Spleen (tissue), 11 donors: ENCODE data around the gene CREBRF. TPM values are rescaled to one million over a fixed set of nuclear protein-coding genes. Genes with fewer than 3 reads are reported as not detected.

ENCODE experiments used
- DNase-seq: peaks from one replicate; pipeline ENCODE4 v3.0.0-alpha.2; 2020
- H3K27ac ChIP-seq, 8 donors: fragments of 200-600 bp; sonication (generic) in 7 of 8; 1 replicate in 4 of 8; 2 replicates in 4 of 8; pipeline versions ENCODE4 v1.5.0 to v1.8.0; 2016 to 2021; ENCODE audit warnings: inconsistent platforms in 4 of 8, mild to moderate bottlenecking in 4 of 8, moderate library complexity in 1 of 8
- H3K27me3 ChIP-seq, 7 donors: fragments of 200-600 bp; sonication (generic) in 6 of 7; replicated peaks in 1 of 7; 1 replicate in 4 of 7; 2 replicates in 3 of 7; pipeline versions ENCODE4 v1.5.0 to v1.8.0; 2016 to 2021; ENCODE audit warnings: inconsistent platforms in 3 of 7, mild to moderate bottlenecking in 1 of 7
- H3K36me3 ChIP-seq, 6 donors: fragments of 200-600 bp; sonication (generic) in 5 of 6; 1 replicate in 4 of 6; 2 replicates in 2 of 6; pipeline versions ENCODE4 v1.5.0 to v1.8.0; 2016 to 2021; ENCODE audit warnings: inconsistent platforms in 2 of 6
- H3K4me1 ChIP-seq, 6 donors: fragments of 200-600 bp; sonication (generic) in 5 of 6; 1 replicate in 3 of 6; 2 replicates in 3 of 6; pipeline versions ENCODE4 v1.5.0 to v1.8.0; 2016 to 2021; ENCODE audit warnings: inconsistent platforms in 3 of 6
- H3K4me3 ChIP-seq, 8 donors: fragments of 200-600 bp; sonication (generic) in 7 of 8; 1 replicate in 4 of 8; 2 replicates in 4 of 8; pipeline versions ENCODE4 v1.5.0 to v1.8.0; 2016 to 2021; ENCODE audit warnings: inconsistent platforms in 4 of 8, mild to moderate bottlenecking in 4 of 8, moderate library complexity in 2 of 8
- H3K9me3 ChIP-seq, 8 donors: fragments of 200-600 bp; sonication (generic) in 7 of 8; 1 replicate in 4 of 8; 2 replicates in 4 of 8; pipeline versions ENCODE4 v1.5.0 to v1.8.0; 2016 to 2021; ENCODE audit warnings: inconsistent platforms in 4 of 8
- CTCF ChIP-seq, 11 experiments: fragments of 200-600 bp in 7 of 11; fragments of 450-650 bp in 4 of 11; sonication (generic) in 4 of 11; IDR thresholded peaks in 8 of 11; conservative IDR thresholded peaks in 3 of 11; 1 replicate in 7 of 11; 2 replicates in 4 of 11; pipeline versions ENCODE4 v1.4.0 to v1.8.0; 2016 to 2021; ENCODE audit warnings: antibody characterized with exemption in 11 of 11, inconsistent platforms in 4 of 11, mild to moderate bottlenecking in 1 of 11
- POLR2A ChIP-seq, 3 donors: fragments of 450-650 bp; IDR thresholded peaks; one replicate each; pipeline ENCODE4 v1.5.1; 2017; ENCODE audit warnings: antibody characterized with exemption in 3 of 3, mild to moderate bottlenecking in 1 of 3
- POLR2AphosphoS5 ChIP-seq, 3 donors: sonication (generic); formaldehyde crosslinking; IDR thresholded peaks; one replicate each; pipeline ENCODE4 v1.5.1; 2017; ENCODE audit warnings: antibody characterized with exemption in 3 of 3
- WGBS, 5 donors: extraction: QIAGEN DNeasy Blood & Tissue Kit in 3 of 5; methylation state at CpG; one replicate each; pipeline versions ENCODE4 v1.1.5 to v1.1.7; 2013 to 2018; 5-methylcytosine and 5-hydroxymethylcytosine counted together
- intact Hi-C: fragments of 100-400 bp; cut with DNase I; formaldehyde crosslinking; loops from one replicate; pipeline ENCODE4 v1.15.0; 2023; ENCODE audit warnings: low total_unique reads
- polyA plus RNA-seq, 3 donors: library from polyadenylated mRNA; stranded (reverse); fragments of 200-250 nt; gene quantifications; one replicate each; pipeline ENCODE4 v1.2.1, GENCODE V29; 2013
- total RNA-seq, 7 donors: library from RNA; depleted of rRNA in 3 of 7; stranded (reverse); fragments of >200 nt in 3 of 7; fragmentation: NEBNext Ultra II Directional in 4 of 7; extraction: Animal tissue kit (Norgen Biotek cat#: 25700) in 4 of 7; gene quantifications; one replicate each; pipeline versions ENCODE4 v1.1.0 to v1.2.1, GENCODE V29; 2016 to 2021
- donor health status: healthy with polysubstance abuse.
- donor health status: DM: no; HTN: no; CAD: no; lungs with moderate emphysema.
- donor health status: DM: no; HTN: no; CAD: no.
- donor health status: Bipolar disorder and iron deficiency.
- donor health status: healthy.
- donor health status: DM: no; HTN: no; CAD: no.
- donor health status: DM: yes; HTN: yes; CAD: no.

CREBRF gene
- total and polyA plus RNA-seq, 10 donors = 7.2 to 85.9 (median 56.2) TPM

- Histone ChIP-seq H3K4me3 (no peak overlapping the region), H3K4me1 (peaks cover 6 to 77% (median 32%) of the 10 kb centered on the region in 6 donors), H3K27me3 (no peaks in the 10 kb centered on the region), H3K27ac (peak overlapping the region in 5 of 8 donors; percentile 10 to 90 (median 28)), H3K36me3 (peaks cover 0 to 61% (median 28%) of the 10 kb centered on the region in 6 donors), H3K9me3 (no peaks in the 10 kb centered on the region)
- WGBS, 5 donors = 72 to 81% (median 76%) methylated on average over 5 of the region's 5 CpGs
- DNase-seq = no peak
- intact Hi-C loops = no loop called here
- TF ChIP-seq CTCF (IDR thresholded peaks at IDR 0.05 in 8 of 11, conservative IDR thresholded peaks at IDR 0.05 in 3 of 11) (no peak), POLR2A (IDR thresholded peaks at IDR 0.05) (no peak), POLR2AphosphoS5 (IDR thresholded peaks at IDR 0.05) (no peak)
Observed at GRCh38 chr5:173020154-173020581, 36.0 kb upstream of the CREBRF start.

GRCh38 chr5:173020643-173021042 lies 35.5 kb upstream of the CREBRF start:
- WGBS, 5 donors = 77 to 95% (median 91%) methylated on average over 9 of the region's 9 CpGs
- Histone ChIP-seq H3K4me3 (no peak overlapping the region), H3K4me1 (peaks cover 4 to 77% (median 29%) of the 10 kb centered on the region in 6 donors), H3K36me3 (peaks cover 0 to 63% (median 28%) of the 10 kb centered on the region in 6 donors), H3K9me3 (no peaks in the 10 kb centered on the region), H3K27ac (peak overlapping the region in 4 of 8 donors; percentile 10 to 90 (median 58)), H3K27me3 (no peaks in the 10 kb centered on the region)
- intact Hi-C loops = no loop called here
- TF ChIP-seq POLR2A (IDR thresholded peaks at IDR 0.05) = no peak
- TF ChIP-seq POLR2AphosphoS5 (IDR thresholded peaks at IDR 0.05) = no peak
- no peak for TF ChIP-seq CTCF (IDR thresholded peaks at IDR 0.05 in 8 of 11, conservative IDR thresholded peaks at IDR 0.05 in 3 of 11)
- no peak for DNase-seq

- H3K27ac ChIP-seq = peak overlapping the region in 2 of 8 donors; percentile 3 to 16
- no peak for DNase-seq
- H3K4me1 ChIP-seq = peaks cover 22 to 78% (median 44%) of the 10 kb centered on the region in 6 donors
- no peak overlapping the region for H3K4me3 ChIP-seq
- intact Hi-C loops = no loop called here
- H3K9me3 ChIP-seq = no peaks in the 10 kb centered on the region
- no peaks in the 10 kb centered on the region for H3K27me3 ChIP-seq
- WGBS, 5 donors = 84 to 94% (median 92%) methylated on average over 6 of the region's 6 CpGs
- TF ChIP-seq POLR2AphosphoS5 (IDR thresholded peaks at IDR 0.05) = no peak
- no peak for TF ChIP-seq POLR2A (IDR thresholded peaks at IDR 0.05)
- TF ChIP-seq CTCF (IDR thresholded peaks at IDR 0.05 in 8 of 11, conservative IDR thresholded peaks at IDR 0.05 in 3 of 11) = no peak
- H3K36me3 ChIP-seq = peaks cover 0 to 65% (median 20%) of the 10 kb centered on the region in 6 donors
Observed at GRCh38 chr5:173025651-173026050, 30.5 kb upstream of the CREBRF start.

- DNase-seq = no peak
- intact Hi-C loops = no loop called here
- H3K27me3 ChIP-seq = no peaks in the 10 kb centered on the region
- peak overlapping the region in 5 of 8 donors; percentile 55 to 85 (median 80) for H3K27ac ChIP-seq
- H3K4me3 ChIP-seq = no peak overlapping the region
- H3K4me1 ChIP-seq = peaks cover 22 to 80% (median 41%) of the 10 kb centered on the region in 6 donors
- no peaks in the 10 kb centered on the region for H3K9me3 ChIP-seq
- H3K36me3 ChIP-seq = peaks cover 0 to 45% (median 5%) of the 10 kb centered on the region in 6 donors
- WGBS, 5 donors = 71 to 84% (median 78%) methylated on average over 7 of the region's 7 CpGs
- TF ChIP-seq CTCF (IDR thresholded peaks at IDR 0.05 in 8 of 11, conservative IDR thresholded peaks at IDR 0.05 in 3 of 11) (no peak), POLR2A (IDR thresholded peaks at IDR 0.05) (no peak), POLR2AphosphoS5 (IDR thresholded peaks at IDR 0.05) (no peak)
Observed at GRCh38 chr5:173027905-173028304, 28.2 kb upstream of the CREBRF start.
